GM19240 (cell line): ENCODE measurements around the gene AKAP6.
A peak's percentile ranks its signal among the peaks of the same experiment; 100 is the strongest.

Experiments used
- DNase-seq: peaks from one replicate; pipeline ENCODE4 v3.0.0; 2011; ENCODE audit warnings: low spot score; ENCODE audit not compliant: insufficient read length

AKAP6 gene

GRCh38 chr14:32524609-32525375, 195.7 kb downstream of the AKAP6 start:
- no peak for DNase-seq

- DNase-seq: no peak
Observed at GRCh38 chr14:32525591-32525990, 196.5 kb downstream of the AKAP6 start.

- DNase-seq: no peak
Observed at GRCh38 chr14:32530800-32531199, 201.7 kb downstream of the AKAP6 start.

- no peak for DNase-seq
Observed at GRCh38 chr14:32531942-32532515, 202.9 kb downstream of the AKAP6 start.

- DNase-seq: no peak
Observed at GRCh38 chr14:32534145-32534544, 205.0 kb downstream of the AKAP6 start.

GRCh38 chr14:32536175-32536574, 207.1 kb downstream of the AKAP6 start:
- no peak for DNase-seq

- no peak for DNase-seq
Observed at GRCh38 chr14:32537166-32537565, 208.1 kb downstream of the AKAP6 start.

GRCh38 chr14:32542507-32542906, 213.4 kb downstream of the AKAP6 start:
- DNase-seq: no peak

GRCh38 chr14:32545095-32545494, 216.0 kb downstream of the AKAP6 start:
- no peak for DNase-seq

GRCh38 chr14:32545506-32546210, 216.6 kb downstream of the AKAP6 start:
- DNase-seq: no peak

- DNase-seq: no peak
Observed at GRCh38 chr14:32546246-32546645, 217.1 kb downstream of the AKAP6 start.

- DNase-seq: no peak
Observed at GRCh38 chr14:32552766-32553165, 223.7 kb downstream of the AKAP6 start.

- no peak for DNase-seq
Observed at GRCh38 chr14:32559048-32559447, 229.9 kb downstream of the AKAP6 start.

- DNase-seq: no peak
Observed at GRCh38 chr14:32559590-32559989, 230.5 kb downstream of the AKAP6 start.

- peak; percentile 17 for DNase-seq
Observed at GRCh38 chr14:32560209-32560857, 231.2 kb downstream of the AKAP6 start.

- no peak for DNase-seq
Observed at GRCh38 chr14:32561520-32561919, 232.4 kb downstream of the AKAP6 start.

GRCh38 chr14:32564596-32564995, 235.5 kb downstream of the AKAP6 start:
- no peak for DNase-seq

GRCh38 chr14:32565256-32565655, 236.2 kb downstream of the AKAP6 start:
- DNase-seq: no peak

GRCh38 chr14:32567543-32568384, 238.7 kb downstream of the AKAP6 start:
- DNase-seq: no peak

GRCh38 chr14:32571551-32571950, 242.5 kb downstream of the AKAP6 start:
- no peak for DNase-seq
